Measurements from ENCODE around the gene AKAP6. TPM values are rescaled to one million over a fixed set of nuclear protein-coding genes. Genes with fewer than 3 reads are reported as not detected.

Gene AKAP6
- total and polyA plus RNA-seq, 4 donors: 0.42 to 3.2 (median 1.7) TPM

DNA sequence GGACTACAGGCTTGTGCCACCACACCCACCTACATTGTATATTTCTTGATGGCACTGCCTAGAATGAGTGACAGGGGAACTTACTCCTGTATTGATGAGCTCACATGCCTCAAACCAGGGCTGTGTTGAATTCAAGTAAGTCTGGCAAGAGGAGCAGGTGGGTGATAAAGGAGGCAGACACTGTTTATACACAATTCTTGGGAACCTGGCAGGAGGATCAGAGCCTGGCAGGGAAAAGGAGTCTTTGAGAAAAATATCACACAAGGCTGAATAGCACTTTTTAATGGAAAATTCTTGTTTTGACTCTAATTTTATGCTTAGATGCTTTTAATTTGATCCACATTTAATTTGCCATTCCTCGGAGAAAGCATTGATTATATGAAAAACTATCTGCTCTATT, 316.5 kb downstream of the AKAP6 start:
- Histone ChIP-seq H3K9ac (ENCODE audit: low read depth in 1 of 2, low read length in 2 of 2) (no peak overlapping the region), H3K27ac (ENCODE audit: low read depth in 1 of 2, low read length in 2 of 2) (no peak overlapping the region), H3K4me3 (ENCODE audit: low read depth in 1 of 3, low read length in 3 of 3) (no peak overlapping the region), H3K4me1 (ENCODE audit: control insufficient read depth in 4 of 4, insufficient read depth in 4 of 4, low read length in 3 of 4) (peaks cover 0 to 5% (median 0%) of the 10 kb centered on the region in 4 donors), H3K9me3 (ENCODE audit: control insufficient read depth in 4 of 4, low read length in 3 of 4) (no peaks in the 10 kb centered on the region), H3K27me3 (ENCODE audit: control insufficient read depth in 4 of 4, insufficient read depth in 4 of 4, low read length in 3 of 4) (no peaks in the 10 kb centered on the region), H3K36me3 (ENCODE audit: control insufficient read depth in 4 of 4, insufficient read depth in 3 of 4, low read depth in 1 of 4, low read length in 3 of 4) (no peaks in the 10 kb centered on the region)
- no peak for DNase-seq (ENCODE audit: low spot score)
- TF ChIP-seq FOXA1 (IDR thresholded peaks at IDR 0.05): no peak
- TF ChIP-seq, protein P1, sequence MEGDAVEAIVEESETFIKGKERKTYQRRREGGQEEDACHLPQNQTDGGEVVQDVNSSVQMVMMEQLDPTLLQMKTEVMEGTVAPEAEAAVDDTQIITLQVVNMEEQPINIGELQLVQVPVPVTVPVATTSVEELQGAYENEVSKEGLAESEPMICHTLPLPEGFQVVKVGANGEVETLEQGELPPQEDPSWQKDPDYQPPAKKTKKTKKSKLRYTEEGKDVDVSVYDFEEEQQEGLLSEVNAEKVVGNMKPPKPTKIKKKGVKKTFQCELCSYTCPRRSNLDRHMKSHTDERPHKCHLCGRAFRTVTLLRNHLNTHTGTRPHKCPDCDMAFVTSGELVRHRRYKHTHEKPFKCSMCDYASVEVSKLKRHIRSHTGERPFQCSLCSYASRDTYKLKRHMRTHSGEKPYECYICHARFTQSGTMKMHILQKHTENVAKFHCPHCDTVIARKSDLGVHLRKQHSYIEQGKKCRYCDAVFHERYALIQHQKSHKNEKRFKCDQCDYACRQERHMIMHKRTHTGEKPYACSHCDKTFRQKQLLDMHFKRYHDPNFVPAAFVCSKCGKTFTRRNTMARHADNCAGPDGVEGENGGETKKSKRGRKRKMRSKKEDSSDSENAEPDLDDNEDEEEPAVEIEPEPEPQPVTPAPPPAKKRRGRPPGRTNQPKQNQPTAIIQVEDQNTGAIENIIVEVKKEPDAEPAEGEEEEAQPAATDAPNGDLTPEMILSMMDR (IDR thresholded peaks at IDR 0.05; ENCODE audit: low read depth, low read length, missing input control): no peak
- TF ChIP-seq RXRA (IDR thresholded peaks at IDR 0.05): no peak
- TF ChIP-seq GABPA (IDR thresholded peaks at IDR 0.05 in 1 of 2, conservative IDR thresholded peaks at IDR 0.05 in 1 of 2): no peak
- TF ChIP-seq FOXA2 (IDR thresholded peaks at IDR 0.05): no peak
- no peak for TF ChIP-seq SP1 (IDR thresholded peaks at IDR 0.05)
- TF ChIP-seq EGR1 (IDR thresholded peaks at IDR 0.05; ENCODE audit: low read depth in 2 of 2): no peak
- no peak for TF ChIP-seq TAF1 (conservative IDR thresholded peaks at IDR 0.05)
- WGBS: 99% methylated on average over 1 of the region's 1 CpG

DNA sequence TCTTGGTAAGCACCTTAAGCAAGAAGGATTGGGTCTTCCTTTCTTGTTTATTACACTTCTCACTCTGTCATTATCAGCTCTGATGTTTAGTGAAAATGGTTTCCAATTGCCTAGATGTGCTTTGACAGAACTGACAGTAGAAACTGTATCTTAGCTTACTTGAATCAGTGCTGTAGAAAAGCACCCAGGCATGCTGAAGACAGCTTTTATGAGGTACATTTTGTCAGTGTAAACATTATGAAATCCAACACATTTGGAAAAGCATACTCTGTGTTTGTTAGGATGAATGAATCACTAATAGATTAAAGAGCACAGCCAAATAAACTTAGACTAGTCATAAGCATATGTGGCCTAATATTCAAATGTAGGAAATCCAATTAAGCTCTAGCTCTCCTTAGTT, 319.3 kb downstream of the AKAP6 start:
- peaks cover 0 to 5% (median 0%) of the 10 kb centered on the region in 4 donors for H3K4me1 ChIP-seq (ENCODE audit: control insufficient read depth in 4 of 4, insufficient read depth in 4 of 4, low read length in 3 of 4)
- H3K27ac ChIP-seq (ENCODE audit: low read depth in 1 of 2, low read length in 2 of 2): no peak overlapping the region
- TF ChIP-seq HNF4G (IDR thresholded peaks at IDR 0.05): no peak
- TF ChIP-seq, protein P1 (IDR thresholded peaks at IDR 0.05; ENCODE audit: low read depth, low read length, missing input control): no peak
- TF ChIP-seq FOXA2 (IDR thresholded peaks at IDR 0.05): peak; percentile 43
- no peak for TF ChIP-seq GABPA (IDR thresholded peaks at IDR 0.05 in 1 of 2, conservative IDR thresholded peaks at IDR 0.05 in 1 of 2)
- peak; percentile 11 for TF ChIP-seq YY1 (IDR thresholded peaks at IDR 0.05)
- peak in 1 of 2 donors; percentile 9 for TF ChIP-seq HNF4A (conservative IDR thresholded peaks at IDR 0.05)
- TF ChIP-seq, protein P2, sequence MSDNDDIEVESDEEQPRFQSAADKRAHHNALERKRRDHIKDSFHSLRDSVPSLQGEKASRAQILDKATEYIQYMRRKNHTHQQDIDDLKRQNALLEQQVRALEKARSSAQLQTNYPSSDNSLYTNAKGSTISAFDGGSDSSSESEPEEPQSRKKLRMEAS (IDR thresholded peaks at IDR 0.05): peak; percentile 2
- peak in 1 of 2 donors; percentile 48 for TF ChIP-seq JUND (IDR thresholded peaks at IDR 0.05)
- TF ChIP-seq NR2F2 (IDR thresholded peaks at IDR 0.05): no peak
- no peak overlapping the region for H3K4me3 ChIP-seq (ENCODE audit: low read depth in 1 of 3, low read length in 3 of 3)
- no peaks in the 10 kb centered on the region for H3K9me3 ChIP-seq (ENCODE audit: control insufficient read depth in 4 of 4, low read length in 3 of 4)
- no peaks in the 10 kb centered on the region for H3K27me3 ChIP-seq (ENCODE audit: control insufficient read depth in 4 of 4, insufficient read depth in 4 of 4, low read length in 3 of 4)
- H3K36me3 ChIP-seq (ENCODE audit: control insufficient read depth in 4 of 4, insufficient read depth in 3 of 4, low read depth in 1 of 4, low read length in 3 of 4): no peaks in the 10 kb centered on the region
- no peak for DNase-seq (ENCODE audit: low spot score)
- H3K9ac ChIP-seq (ENCODE audit: low read depth in 1 of 2, low read length in 2 of 2): no peak overlapping the region

DNA sequence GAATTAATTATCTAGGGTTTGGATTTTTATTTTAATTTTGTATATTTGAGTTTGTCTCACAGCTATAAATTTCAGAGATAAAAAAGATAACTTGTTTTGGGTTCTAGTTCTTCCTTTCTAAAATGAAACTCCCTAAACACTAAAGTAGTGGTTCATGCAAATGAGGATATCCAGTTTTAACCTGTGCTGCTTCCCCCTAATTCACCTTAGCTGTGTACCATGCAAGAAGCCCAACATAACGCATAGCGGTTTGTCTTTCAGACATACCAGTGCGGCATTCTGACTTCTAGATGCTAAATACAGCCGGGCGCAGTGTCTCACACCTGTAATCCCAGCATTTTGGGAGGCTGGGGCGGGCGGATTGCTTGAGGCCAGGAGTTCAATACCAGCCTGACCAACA, 320.9 kb downstream of the AKAP6 start:
- no peak overlapping the region for H3K4me3 ChIP-seq (ENCODE audit: low read depth in 1 of 3, low read length in 3 of 3)
- H3K27ac ChIP-seq (ENCODE audit: low read depth in 1 of 2, low read length in 2 of 2): no peak overlapping the region
- no peak overlapping the region for H3K9ac ChIP-seq (ENCODE audit: low read depth in 1 of 2, low read length in 2 of 2)
- no peaks in the 10 kb centered on the region for H3K36me3 ChIP-seq (ENCODE audit: control insufficient read depth in 4 of 4, insufficient read depth in 3 of 4, low read depth in 1 of 4, low read length in 3 of 4)
- TF ChIP-seq GABPA (IDR thresholded peaks at IDR 0.05 in 1 of 2, conservative IDR thresholded peaks at IDR 0.05 in 1 of 2) (no peak), TAF1 (conservative IDR thresholded peaks at IDR 0.05) (no peak), JUND (IDR thresholded peaks at IDR 0.05) (no peak), HNF4A (conservative IDR thresholded peaks at IDR 0.05) (no peak), FOXA2 (IDR thresholded peaks at IDR 0.05) (no peak), EGR1 (IDR thresholded peaks at IDR 0.05; ENCODE audit: low read depth in 2 of 2) (no peak)
- TF ChIP-seq, protein P1 (IDR thresholded peaks at IDR 0.05; ENCODE audit: low read depth, low read length, missing input control): no peak
- TF ChIP-seq, protein P3, sequence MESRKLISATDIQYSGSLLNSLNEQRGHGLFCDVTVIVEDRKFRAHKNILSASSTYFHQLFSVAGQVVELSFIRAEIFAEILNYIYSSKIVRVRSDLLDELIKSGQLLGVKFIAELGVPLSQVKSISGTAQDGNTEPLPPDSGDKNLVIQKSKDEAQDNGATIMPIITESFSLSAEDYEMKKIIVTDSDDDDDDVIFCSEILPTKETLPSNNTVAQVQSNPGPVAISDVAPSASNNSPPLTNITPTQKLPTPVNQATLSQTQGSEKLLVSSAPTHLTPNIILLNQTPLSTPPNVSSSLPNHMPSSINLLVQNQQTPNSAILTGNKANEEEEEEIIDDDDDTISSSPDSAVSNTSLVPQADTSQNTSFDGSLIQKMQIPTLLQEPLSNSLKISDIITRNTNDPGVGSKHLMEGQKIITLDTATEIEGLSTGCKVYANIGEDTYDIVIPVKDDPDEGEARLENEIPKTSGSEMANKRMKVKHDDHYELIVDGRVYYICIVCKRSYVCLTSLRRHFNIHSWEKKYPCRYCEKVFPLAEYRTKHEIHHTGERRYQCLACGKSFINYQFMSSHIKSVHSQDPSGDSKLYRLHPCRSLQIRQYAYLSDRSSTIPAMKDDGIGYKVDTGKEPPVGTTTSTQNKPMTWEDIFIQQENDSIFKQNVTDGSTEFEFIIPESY (IDR thresholded peaks at IDR 0.05): no peak
- H3K4me1 ChIP-seq (ENCODE audit: control insufficient read depth in 4 of 4, insufficient read depth in 4 of 4, low read length in 3 of 4): peaks cover 0 to 5% (median 0%) of the 10 kb centered on the region in 4 donors
- no peak for DNase-seq (ENCODE audit: low spot score)
- H3K9me3 ChIP-seq (ENCODE audit: control insufficient read depth in 4 of 4, low read length in 3 of 4): no peaks in the 10 kb centered on the region
- no peaks in the 10 kb centered on the region for H3K27me3 ChIP-seq (ENCODE audit: control insufficient read depth in 4 of 4, insufficient read depth in 4 of 4, low read length in 3 of 4)
- WGBS: 98% methylated on average over 7 of the region's 7 CpGs
